Adrenal gland (tissue), 12 donors: Measurements from ENCODE around the gene ZNF804A. TPM values are rescaled to one million over a fixed set of nuclear protein-coding genes. Genes with fewer than 3 reads are reported as not detected.

ENCODE experiments used
- DNase-seq, 7 donors: peaks; one replicate each; pipeline ENCODE4 v3.0.0-alpha.2; 2019 to 2020
- H3K27ac ChIP-seq, 5 donors: fragments of 200-600 bp; sonication (generic) in 4 of 5; 1 replicate in 3 of 5; 2 replicates in 2 of 5; pipeline versions ENCODE4 v1.5.1 to v1.8.0; 2016 to 2020; ENCODE audit warnings: mild to moderate bottlenecking in 1 of 5
- H3K27me3 ChIP-seq: fragments of 200-600 bp; 2 replicates; pipeline ENCODE4 v1.8.0; 2021
- H3K36me3 ChIP-seq, 2 donors: fragments of 200-600 bp; replicated peaks in 1 of 2; 1 replicate in 1 of 2; 2 replicates in 1 of 2; pipeline versions ENCODE4 v1.5.1 to v1.8.0; 2018 to 2022
- H3K4me1 ChIP-seq, 2 donors: fragments of 200-600 bp; replicated peaks in 1 of 2; 1 replicate in 1 of 2; 2 replicates in 1 of 2; pipeline versions ENCODE4 v1.5.1 to v1.8.0; 2018 to 2021
- H3K4me3 ChIP-seq, 4 donors: fragments of 200-600 bp; sonication (generic) in 3 of 4; one replicate each; pipeline ENCODE4 v1.5.1; 2016 to 2018
- H3K9me3 ChIP-seq, 3 donors: fragments of 200-600 bp; sonication (generic) in 1 of 3; replicated peaks in 1 of 3; 1 replicate in 2 of 3; 2 replicates in 1 of 3; pipeline versions ENCODE4 v1.5.1 to v1.8.0; 2016 to 2021
- CTCF ChIP-seq, 6 experiments: fragments of 450-650 bp in 4 of 6; fragments of 200-600 bp in 2 of 6; sonication (generic) in 1 of 6; IDR thresholded peaks; 1 replicate in 5 of 6; 2 replicates in 1 of 6; pipeline versions ENCODE4 v1.5.1 to v1.8.0; 2016 to 2021; ENCODE audit warnings: antibody characterized with exemption in 6 of 6, mild to moderate bottlenecking in 2 of 6, moderate library complexity in 1 of 6
- POLR2A ChIP-seq, 2 donors: fragments of 450-650 bp; IDR thresholded peaks; one replicate each; pipeline ENCODE4 v1.6.1; 2017; ENCODE audit warnings: antibody characterized with exemption in 2 of 2, mild to moderate bottlenecking in 2 of 2, moderate library complexity in 1 of 2
- WGBS, 4 donors: extraction: QIAGEN DNeasy Blood & Tissue Kit in 2 of 4; methylation state at CpG; one replicate each; pipeline versions ENCODE4 v1.1.5 to v1.1.7; 2013 to 2017; 5-methylcytosine and 5-hydroxymethylcytosine counted together
- intact Hi-C, 2 donors: fragments of 100-400 bp; cut with DNase I; formaldehyde crosslinking; loops; one replicate each; pipeline versions ENCODE4 v1.14.1 to v1.15.0; 2022 to 2023
- polyA plus RNA-seq, 3 donors: library from polyadenylated mRNA; stranded (reverse); fragments of 200-250 nt in 2 of 3; fragments of 350-450 nt in 1 of 3; fragmentation: Illumina TruSeq in 1 of 3; extraction: RNeasy Lipid Tissue Mini Kit (QIAGEN cat#74804) in 1 of 3; gene quantifications; one replicate each; pipeline ENCODE4 v1.2.3, GENCODE V29; 2013 to 2014
- total RNA-seq, 9 donors: library from RNA; depleted of rRNA in 4 of 9; stranded (reverse); fragments of >200 nt in 4 of 9; fragments of 120-200 nt in 1 of 9; fragmentation: NEBNext Ultra II Directional in 1 of 9; extraction: Animal tissue kit (Norgen Biotek cat#: 25700) in 1 of 9; gene quantifications; one replicate each; pipeline versions ENCODE4 v1.1.0 to v1.2.4, GENCODE V29; 2013 to 2023
- donor health status: healthy with polysubstance abuse.
- donor health status: Bipolar disorder and iron deficiency.
- donor health status: DM: yes; HTN: yes; CAD: no.
- donor health status: DM: no; HTN: no; CAD: no.
- donor health status: DM: no; HTN: no; CAD: no.
- donor health status: DM: yes; HTN: yes; CAD: no.

The ZNF804A gene
- total and polyA plus RNA-seq, 12 donors, result 0.07 to 0.89 (median 0.14) TPM; not detected in 1

- no peaks in the 10 kb centered on the region for H3K27me3 ChIP-seq
- no peak overlapping the region for H3K4me3 ChIP-seq
Measured at GRCh38 chr2:184835398-184835715, 237.0 kb downstream of the ZNF804A start.

GRCh38 chr2:184847331-184847730 is 249.0 kb downstream of the ZNF804A start:
- no peak for DNase-seq
- Histone ChIP-seq H3K36me3 (no peaks in the 10 kb centered on the region), H3K9me3 (no peaks in the 10 kb centered on the region), H3K27ac (no peak overlapping the region), H3K4me3 (no peak overlapping the region), H3K27me3 (no peaks in the 10 kb centered on the region), H3K4me1 (no peaks in the 10 kb centered on the region)
- TF ChIP-seq POLR2A (IDR thresholded peaks at IDR 0.05), result no peak
- TF ChIP-seq CTCF (IDR thresholded peaks at IDR 0.05), result no peak
- intact Hi-C loops, result no loop called here
- WGBS, 4 donors, result 18 to 34% (median 23%) methylated on average over 2 of the region's 2 CpGs

More at GRCh38 chr2:184835398-184835715, 237.0 kb downstream of the ZNF804A start:
- H3K36me3 ChIP-seq, result no peaks in the 10 kb centered on the region
- intact Hi-C loops, result no loop called here
- no peaks in the 10 kb centered on the region for H3K4me1 ChIP-seq
- DNase-seq, result no peak
- no peaks in the 10 kb centered on the region for H3K9me3 ChIP-seq
- TF ChIP-seq POLR2A (IDR thresholded peaks at IDR 0.05) (no peak), CTCF (IDR thresholded peaks at IDR 0.05) (no peak)
- no peak overlapping the region for H3K27ac ChIP-seq

- TF ChIP-seq CTCF (IDR thresholded peaks at IDR 0.05), result no peak
- no peak for TF ChIP-seq POLR2A (IDR thresholded peaks at IDR 0.05)
- no peak overlapping the region for H3K4me3 ChIP-seq
- H3K27ac ChIP-seq, result no peak overlapping the region
- intact Hi-C loops, result no loop called here
- H3K36me3 ChIP-seq, result no peaks in the 10 kb centered on the region
- H3K9me3 ChIP-seq, result no peaks in the 10 kb centered on the region
- H3K4me1 ChIP-seq, result no peaks in the 10 kb centered on the region
- no peaks in the 10 kb centered on the region for H3K27me3 ChIP-seq
- DNase-seq, result no peak
Measured at GRCh38 chr2:184849516-184849915, 251.2 kb downstream of the ZNF804A start.

- Histone ChIP-seq H3K4me1 (no peaks in the 10 kb centered on the region), H3K27ac (no peak overlapping the region), H3K27me3 (no peaks in the 10 kb centered on the region), H3K9me3 (no peaks in the 10 kb centered on the region), H3K4me3 (no peak overlapping the region), H3K36me3 (no peaks in the 10 kb centered on the region)
- intact Hi-C loops, result no loop called here
- TF ChIP-seq CTCF (IDR thresholded peaks at IDR 0.05) (no peak), POLR2A (IDR thresholded peaks at IDR 0.05) (no peak)
- no peak for DNase-seq
- 70 to 89% (median 84%) methylated on average over 1 of the region's 1 CpG for WGBS, 4 donors
Measured at GRCh38 chr2:184851576-184851975, 253.2 kb downstream of the ZNF804A start.
